IPS DF 19.7 (cell line): ENCODE results near the gene CASP5.
A peak's percentile ranks its signal among the peaks of the same experiment; 100 is the strongest.
"Not testable (repeated sequence)": the region's sequence is repeated elsewhere in the genome, so short reads cannot be mapped to it uniquely, and the experiment has no call there.

Source experiments
- DNase-seq: peaks from one replicate; pipeline ENCODE4 v3.0.0-alpha.2; 2013; ENCODE audit warnings: low read depth, low spot score

The CASP5 gene

GRCh38 chr11:105033781-105034180 lies 10.8 kb upstream of the CASP5 start:
- DNase-seq: no peak

GRCh38 chr11:105033343-105033742 lies 10.4 kb upstream of the CASP5 start:
- DNase-seq: no peak

GRCh38 chr11:105032495-105032894 lies 9.5 kb upstream of the CASP5 start:
- DNase-seq: no peak

GRCh38 chr11:105027678-105028077 lies 4.7 kb upstream of the CASP5 start:
- DNase-seq: no peak

- DNase-seq: no peak
These were observed 1.4 kb upstream of the CASP5 start for GRCh38 chr11:105024394-105024793.

GRCh38 chr11:105022527-105022926 lies 441 bp downstream of the CASP5 start:
- no peak for DNase-seq

GRCh38 chr11:105007463-105007862 lies 15.5 kb downstream of the CASP5 start:
- DNase-seq: no peak

GRCh38 chr11:105005451-105005845 lies 17.5 kb downstream of the CASP5 start:
- DNase-seq: no peak

GRCh38 chr11:105004021-105004420 lies 18.9 kb downstream of the CASP5 start:
- no peak for DNase-seq

GRCh38 chr11:105003151-105003550 lies 19.8 kb downstream of the CASP5 start:
- DNase-seq: no peak

GRCh38 chr11:105000797-105001196 lies 22.2 kb downstream of the CASP5 start:
- peak; percentile 5 for DNase-seq

- no peak for DNase-seq
These were observed 22.8 kb downstream of the CASP5 start for GRCh38 chr11:105000167-105000566.

GRCh38 chr11:104999721-105000120 lies 23.2 kb downstream of the CASP5 start:
- DNase-seq: no peak

GRCh38 chr11:104997288-104997687 lies 25.7 kb downstream of the CASP5 start:
- no peak for DNase-seq

GRCh38 chr11:104995001-104995408 lies 28.0 kb downstream of the CASP5 start:
- no peak for DNase-seq

GRCh38 chr11:104992781-104993180 lies 30.2 kb downstream of the CASP5 start:
- DNase-seq: no peak

- DNase-seq: no peak
These were observed 31.0 kb downstream of the CASP5 start for GRCh38 chr11:104991994-104992393.

- no peak for DNase-seq
These were observed 38.2 kb downstream of the CASP5 start for GRCh38 chr11:104984808-104985207.

GRCh38 chr11:104979839-104980238 lies 43.1 kb downstream of the CASP5 start:
- DNase-seq: no peak

GRCh38 chr11:104973616-104974015 lies 49.4 kb downstream of the CASP5 start:
- no peak for DNase-seq

- not testable (repeated sequence) for DNase-seq
These were observed 50.0 kb downstream of the CASP5 start for GRCh38 chr11:104972924-104973323.

- DNase-seq: no peak
These were observed 52.2 kb downstream of the CASP5 start for GRCh38 chr11:104970756-104971155.

GRCh38 chr11:104968856-104969776 lies 53.9 kb downstream of the CASP5 start:
- DNase-seq: peak; percentile 20
